Endothelial cell of umbilical vein (primary cell): ENCODE results near the gene BIN1. TPM values are rescaled to one million over a fixed set of nuclear protein-coding genes. Genes with fewer than 3 reads are reported as not detected.

Experiments used
- BruUV-seq: library from RNA; stranded (reverse); fragments of 400-500 nt; replicated peaks from 2 replicates; lab custom pipeline; 2021; lab: Mats Ljungman, UMichigan
- CTCF ChIA-PET: fragments of 300-600, 350-600 bp; sonication (Branson Sonifier 250); formaldehyde crosslinking; loops from one replicate; lab custom pipeline; 2021; ENCODE audit warnings: antibody characterized with exemption, inconsistent platforms; lab: Charles Lee
- POLR2A ChIA-PET: fragments of 300-600, 350-600 bp; sonication (Branson Sonifier 250); formaldehyde crosslinking; loops from one replicate; lab custom pipeline; 2021; ENCODE audit warnings: antibody characterized with exemption, inconsistent platforms; lab: Charles Lee
- DNase-seq: peaks from one replicate; pipeline ENCODE4 v3.0.0-alpha.2; 2011; ENCODE audit warnings: low read depth, low spot score
- FAIRE-seq: peaks from 2 replicates; lab custom pipeline; 2011; peaks lifted over from hg19 to GRCh38; lab: Jason Lieb, UNC
- H2AFZ ChIP-seq: 2 replicates; pipeline ENCODE4 v1.6.0; 2012; ENCODE audit warnings: low read depth, low read length, control low read depth, inconsistent platforms
- H3K27ac ChIP-seq: 2 replicates; pipeline ENCODE4 v1.5.1; 2011; ENCODE audit warnings: low read depth, mild to moderate bottlenecking, control low read depth, low read length, moderate library complexity; ENCODE audit not compliant: insufficient read depth
- H3K27me3 ChIP-seq, 2 experiments: 2 replicates each; pipeline versions ENCODE4 v1.6.0 to v1.6.1; 2011; ENCODE audit warnings: low read length in 2 of 2, mixed read lengths in 1 of 2; ENCODE audit not compliant: control insufficient read depth in 2 of 2, insufficient read depth in 2 of 2
- H3K36me3 ChIP-seq, 2 experiments: 2 replicates in 1 of 2; 3 replicates in 1 of 2; pipeline ENCODE4 v1.5.1; 2011; ENCODE audit warnings: low read length in 2 of 2, mild to moderate bottlenecking in 1 of 2, moderate library complexity in 1 of 2; ENCODE audit not compliant: control insufficient read depth in 2 of 2, insufficient read depth in 2 of 2; ENCODE audit errors: extremely low read depth in 1 of 2
- H3K4me1 ChIP-seq: 3 replicates; pipeline ENCODE4 v1.5.1; 2011; ENCODE audit warnings: mild to moderate bottlenecking, low read length; ENCODE audit not compliant: control insufficient read depth, insufficient read depth; ENCODE audit errors: extremely low read depth
- H3K4me2 ChIP-seq: 2 replicates; pipeline ENCODE4 v1.6.1; 2011; ENCODE audit warnings: low read length, control low read depth, mixed read lengths; ENCODE audit not compliant: insufficient read depth
- H3K4me3 ChIP-seq, 3 experiments: fragments of 200-600 bp in 1 of 3; sonication (generic), shearing (Covaris generic) in 1 of 3; replicated peaks in 1 of 3; 2 replicates each; pipeline ENCODE4 v1.5.1; 2011 to 2016; ENCODE audit warnings: control low read depth in 3 of 3, low read length in 3 of 3, mild to moderate bottlenecking in 2 of 3, inconsistent platforms in 1 of 3, low read depth in 1 of 3, moderate library complexity in 1 of 3; ENCODE audit not compliant: insufficient read depth in 1 of 3
- H3K79me2 ChIP-seq: 2 replicates; pipeline ENCODE4 v1.6.0; 2012; ENCODE audit warnings: low read length, inconsistent platforms; ENCODE audit not compliant: control insufficient read depth, insufficient read depth
- H3K9ac ChIP-seq: replicated peaks from 2 replicates; pipeline ENCODE3; 2011; ENCODE audit warnings: low read length, control low read depth; ENCODE audit not compliant: insufficient read depth; ENCODE audit errors: extremely low read depth
- H3K9me1 ChIP-seq: replicated peaks from 3 replicates; pipeline ENCODE4 v1.6.0; 2011; ENCODE audit warnings: mild to moderate bottlenecking, low read length; ENCODE audit not compliant: control insufficient read depth, insufficient read depth; ENCODE audit errors: extremely low read depth
- H3K9me3 ChIP-seq: replicated peaks from 2 replicates; pipeline ENCODE4 v1.5.1; 2012; ENCODE audit warnings: low read length, inconsistent platforms; ENCODE audit not compliant: control insufficient read depth, insufficient read depth
- H4K20me1 ChIP-seq: replicated peaks from 2 replicates; pipeline ENCODE3; 2011; ENCODE audit warnings: mild to moderate bottlenecking, low read length; ENCODE audit not compliant: control insufficient read depth, insufficient read depth; ENCODE audit errors: extremely low read depth
- CTCF ChIP-seq, 2 donors: IDR thresholded peaks; 1 replicate in 1 of 2; 2 replicates in 1 of 2; pipeline ENCODE4 v1.5.1; 2011; ENCODE audit warnings: low read length in 2 of 2, mild to moderate bottlenecking in 2 of 2, moderate library complexity in 2 of 2, control low read depth in 1 of 2, inconsistent platforms in 1 of 2, low read depth in 1 of 2; ENCODE audit not compliant: insufficient read depth in 1 of 2; ENCODE audit errors: extremely low read depth in 1 of 2
- EZH2 ChIP-seq: IDR thresholded peaks from 2 replicates; pipeline ENCODE4 v1.6.1; 2012; ENCODE audit warnings: borderline replicate concordance, low read depth, mild to moderate bottlenecking, moderate library complexity, low read length, inconsistent platforms; ENCODE audit not compliant: severe bottlenecking
- FOS ChIP-seq: IDR thresholded peaks from 2 replicates; pipeline ENCODE4 v1.6.1; 2011; ENCODE audit warnings: mild to moderate bottlenecking, low read length, moderate library complexity, borderline replicate concordance; ENCODE audit not compliant: insufficient read depth
- GATA2 ChIP-seq: IDR thresholded peaks from 2 replicates; pipeline ENCODE4 v1.7.0; 2011; ENCODE audit warnings: low read depth, mild to moderate bottlenecking, moderate library complexity, mixed read lengths, low read length; ENCODE audit not compliant: insufficient read length, insufficient read depth
- JUN ChIP-seq: IDR thresholded peaks from 2 replicates; pipeline ENCODE4 v1.6.1; 2011; ENCODE audit warnings: borderline replicate concordance, low read depth; ENCODE audit not compliant: insufficient read length, insufficient read depth
- MAX ChIP-seq: IDR thresholded peaks from 2 replicates; pipeline ENCODE4 v1.6.1; 2011; ENCODE audit not compliant: insufficient read depth, insufficient read length
- MYC ChIP-seq: IDR thresholded peaks from one replicate; pipeline ENCODE4 v1.6.1; 2011; ENCODE audit warnings: mild to moderate bottlenecking, low read depth, low read length
- POLR2A ChIP-seq: IDR thresholded peaks from 2 replicates; pipeline ENCODE4 v1.6.1; 2012; ENCODE audit warnings: low read depth, mild to moderate bottlenecking, control low read depth, low read length
- POLR2AphosphoS5 ChIP-seq: IDR thresholded peaks from 2 replicates; pipeline ENCODE4 v1.6.1; 2012; ENCODE audit warnings: low read depth, mild to moderate bottlenecking, control low read depth, low read length, moderate library complexity; ENCODE audit not compliant: insufficient read depth
- dilution Hi-C: fragments of 300-500 bp; cut with MboI; formaldehyde crosslinking; loops from one replicate; pipeline ENCODE4 v1.15.0; 2019; ENCODE audit warnings: low sequenced_read_pairs; ENCODE audit not compliant: extremely low pct_ligation_motif_present
- intact Hi-C: fragments of 100-400 bp; cut with micrococcal nuclease; formaldehyde crosslinking; loops from one replicate; pipeline ENCODE4 v1.10.0; 2022
- polyA plus RNA-seq, 4 experiments: library from polyadenylated mRNA; depleted of rRNA in 3 of 4; stranded (reverse) in 3 of 4; unstranded in 1 of 4; fragments of >200 nt; gene quantifications; 2 replicates each; pipeline versions ENCODE4 v1.2.1 to v1.2.3, GENCODE V29; 2011 to 2012; ENCODE audit warnings: missing spikeins in 1 of 4
- total RNA-seq: library from RNA; stranded (reverse); gene quantifications from 2 replicates; pipeline ENCODE4 v1.2.3, GENCODE V29; 2021

The BIN1 gene
- total and polyA plus RNA-seq, 2 donors (not counting 3 experiments of a cell fraction or from before 2014, with no cell fraction given), result 26.3 to 36.9 TPM

GRCh38 chr2:127093648-127094210, 13.2 kb downstream of the BIN1 start:
- peak overlapping the region; percentile 19 for H3K4me2 ChIP-seq
- dilution Hi-C loops, result no loop called here
- BruUV-seq, result no TSS peak

More at GRCh38 chr2:127093648-127094210, 13.2 kb downstream of the BIN1 start:
- POLR2A ChIA-PET, result no interaction called here
- FAIRE-seq, result peak; percentile 81
- Histone ChIP-seq H3K4me3 (no peak overlapping the region), H3K4me1 (peaks cover 11% of the 10 kb centered on the region), H3K79me2 (no peaks in the 10 kb centered on the region), H3K27ac (no peak overlapping the region), H3K9ac (no peak overlapping the region), H3K9me3 (no peaks in the 10 kb centered on the region), H4K20me1 (no peaks in the 10 kb centered on the region), H3K27me3 (no peaks in the 10 kb centered on the region), H3K36me3 (no peaks in the 10 kb centered on the region), H3K9me1 (no peaks in the 10 kb centered on the region), H2AFZ (no peak overlapping the region)
- intact Hi-C loops, result loop anchor here (1.0 kb wide), 2 partner anchors 14 to 32 kb away; partner anchors contain the start of gene BIN1
- DNase-seq, result peak; percentile 53
- no peak for TF ChIP-seq FOS
- no peak for TF ChIP-seq POLR2AphosphoS5
- no peak for TF ChIP-seq GATA2
- TF ChIP-seq MYC, result no peak
- TF ChIP-seq CTCF (IDR thresholded peaks at IDR 0.05; ENCODE audit: extremely low read depth in 1 of 2, insufficient read depth in 1 of 2, low read depth in 1 of 2, low read length in 2 of 2), result no peak
- TF ChIP-seq EZH2, result no peak
- no peak for TF ChIP-seq MAX
- TF ChIP-seq JUN, result no peak
- TF ChIP-seq POLR2A, result no peak
- CTCF ChIA-PET, result interaction anchor here (0.7 to 2.6 kb wide), 5 partner anchors 10 to 80 kb away, joined by 3 to 14 read pairs (median 6); no protein-coding TSS in a partner anchor
